T-cell (primary cell): Measurements from ENCODE around the gene KCNJ16. TPM values are rescaled to one million over a fixed set of nuclear protein-coding genes. Genes with fewer than 3 reads are reported as not detected.

Experiments
- ATAC-seq, 4 experiments: fragments of 200-7000 bp in 3 of 4; fragments of 150-1000 bp in 1 of 4; cut with Tn5 transposase; replicated peaks in 1 of 4; 1 replicate in 3 of 4; 2 replicates in 1 of 4; pipeline ENCODE4 v1.10.0; 2021; ENCODE audit warnings: moderate library complexity in 3 of 4, mild to moderate bottlenecking in 2 of 4, moderate number of reproducible peaks in 1 of 4
- CTCF ChIA-PET, 2 donors: fragments of 300-600 bp; sonication (Branson Sonifier 250); formaldehyde crosslinking; loops; one replicate each; lab custom pipeline; 2022; ENCODE audit warnings: antibody characterized with exemption in 2 of 2; lab: Charles Lee
- POLR2A ChIA-PET, 2 donors: fragments of 300-600 bp; sonication (Branson Sonifier 250); formaldehyde crosslinking; loops; one replicate each; lab custom pipeline; 2022; ENCODE audit warnings: antibody characterized with exemption in 2 of 2; lab: Charles Lee
- DNase-seq, 35 experiments: peaks; one replicate each; pipeline versions ENCODE4 v3.0.0 to v3.0.0-alpha.2; 2013 to 2023
- H3K27ac ChIP-seq: one replicate; pipeline ENCODE4 v1.5.1; 2013; ENCODE audit warnings: low read length
- H3K27me3 ChIP-seq, 2 experiments: replicated peaks in 1 of 2; 1 replicate in 1 of 2; 2 replicates in 1 of 2; pipeline versions ENCODE4 v1.6.1 to v1.7.0; 2013; ENCODE audit warnings: low read length in 1 of 2, mixed read lengths in 1 of 2; ENCODE audit not compliant: control insufficient read depth in 2 of 2, insufficient read depth in 2 of 2; ENCODE audit errors: extremely low read depth in 1 of 2
- H3K36me3 ChIP-seq, 2 donors: 1 replicate in 1 of 2; 2 replicates in 1 of 2; pipeline versions ENCODE4 v1.6.1 to v1.7.0; 2013; ENCODE audit warnings: low read length in 1 of 2; ENCODE audit not compliant: control insufficient read depth in 2 of 2, insufficient read depth in 1 of 2; ENCODE audit errors: extremely low read depth in 1 of 2
- H3K4me1 ChIP-seq, 2 experiments: 1 replicate in 1 of 2; 2 replicates in 1 of 2; pipeline versions ENCODE4 v1.6.1 to v1.7.0; 2013; ENCODE audit warnings: low read length in 2 of 2, mixed read lengths in 1 of 2; ENCODE audit not compliant: insufficient read depth in 2 of 2, control insufficient read depth in 1 of 2; ENCODE audit errors: extremely low read depth in 1 of 2
- H3K4me3 ChIP-seq, 2 donors: 1 replicate in 1 of 2; 2 replicates in 1 of 2; pipeline versions ENCODE4 v1.5.1 to v1.7.0; 2013; ENCODE audit warnings: mild to moderate bottlenecking in 2 of 2, low read length in 1 of 2, moderate library complexity in 1 of 2; ENCODE audit not compliant: control insufficient read depth in 1 of 2; ENCODE audit errors: extremely low read depth in 1 of 2
- H3K9me3 ChIP-seq: 2 replicates; pipeline ENCODE4 v1.7.0; 2013
- H3K27ac Mint-ChIP-seq, 2 donors: one replicate each; pipeline ENCODE4 v1.8.0; 2020 to 2021; ENCODE audit warnings: mild to moderate bottlenecking in 2 of 2, mixed read lengths in 2 of 2
- H3K27me3 Mint-ChIP-seq, 2 donors: one replicate each; pipeline ENCODE4 v1.8.0; 2021 to 2022; ENCODE audit warnings: mixed read lengths in 2 of 2
- H3K36me3 Mint-ChIP-seq: one replicate; pipeline ENCODE4 v1.8.0; 2021; ENCODE audit warnings: mixed read lengths
- H3K4me1 Mint-ChIP-seq, 3 donors: one replicate each; pipeline ENCODE4 v1.8.0; 2020 to 2022; ENCODE audit warnings: mixed read lengths in 3 of 3, mild to moderate bottlenecking in 1 of 3
- H3K4me3 Mint-ChIP-seq, 3 donors: one replicate each; pipeline ENCODE4 v1.8.0; 2020 to 2022; ENCODE audit warnings: mild to moderate bottlenecking in 3 of 3, mixed read lengths in 3 of 3, moderate library complexity in 3 of 3
- H3K9me3 Mint-ChIP-seq, 3 donors: one replicate each; pipeline ENCODE4 v1.8.0; 2020 to 2022; ENCODE audit warnings: mixed read lengths in 3 of 3
- WGBS: methylation state at CpG from one replicate; pipeline ENCODE4 v1.1.5; 2013; ENCODE audit warnings: missing lambda C conversion rate; ENCODE audit not compliant: insufficient coverage; 5-methylcytosine and 5-hydroxymethylcytosine counted together
- total RNA-seq, 35 experiments: library from RNA in 6 of 35; stranded (reverse) in 6 of 35; fragments of 120-200 nt in 1 of 35; gene quantifications; one replicate each; pipeline versions ENCODE4 v1.2.1 to v1.2.4 and lab custom pipeline; 2013 to 2026

The KCNJ16 gene
- total RNA-seq, 5 donors from 2014 or later (not counting 1 experiment from before 2014, with no cell fraction given) = not detected

DNA sequence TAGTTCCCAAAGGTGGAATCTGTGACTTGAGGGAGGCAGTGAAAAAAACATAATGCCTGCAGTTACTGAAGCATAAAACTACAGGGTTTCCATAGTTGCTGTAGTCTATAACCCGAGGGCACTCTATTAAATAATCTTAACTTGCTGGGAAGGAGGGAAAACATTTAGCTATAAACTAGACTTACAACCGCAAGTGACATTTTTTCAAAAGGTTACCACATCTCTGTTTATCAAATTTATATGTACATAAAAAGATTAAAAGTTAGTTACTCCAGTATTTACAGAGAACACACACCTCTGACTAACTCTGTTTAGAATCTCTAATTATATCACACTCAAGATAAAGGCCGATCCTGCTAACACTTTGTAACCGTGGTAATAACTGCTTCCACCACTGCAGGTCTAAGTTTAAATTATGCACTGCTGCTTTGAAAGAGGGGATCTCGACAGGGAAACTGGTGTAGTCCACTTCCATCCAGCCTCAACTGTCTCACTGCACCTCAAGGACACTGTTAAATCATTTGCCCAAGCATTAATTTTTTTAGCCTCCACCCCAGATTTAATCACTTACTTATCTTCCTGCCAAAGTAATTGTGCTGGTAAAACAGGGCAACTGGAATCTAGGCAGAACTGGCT, 14.6 kb downstream of the KCNJ16 start:
- ATAC-seq = no peak
- no CpG with 5 or more reads among the region's 5 CpGs for WGBS
- H3K27me3 Mint-ChIP-seq = no peaks in the 10 kb centered on the region

GRCh38 chr17:70091005-70091568, 16.1 kb downstream of the KCNJ16 start:
- Histone ChIP-seq H3K27ac (no peak overlapping the region), H3K4me3 (no peak overlapping the region), H3K4me1 (no peaks in the 10 kb centered on the region), H3K36me3 (no peaks in the 10 kb centered on the region), H3K9me3 (no peaks in the 10 kb centered on the region), H3K27me3 (no peaks in the 10 kb centered on the region)
- no peaks in the 10 kb centered on the region for H3K27me3 Mint-ChIP-seq
- POLR2A ChIA-PET = no interaction called here
- no peaks in the 10 kb centered on the region for H3K9me3 Mint-ChIP-seq
- no peaks in the 10 kb centered on the region for H3K4me1 Mint-ChIP-seq
- H3K36me3 Mint-ChIP-seq = no peaks in the 10 kb centered on the region
- no peak overlapping the region for H3K27ac Mint-ChIP-seq
- WGBS = no CpG with 5 or more reads among the region's 2 CpGs
- CTCF ChIA-PET = no interaction called here
- no peak overlapping the region for H3K4me3 Mint-ChIP-seq
- ATAC-seq (no peak), DNase-seq (no peak)

More for the DNA sequence above, 14.6 kb downstream of the KCNJ16 start:
- POLR2A ChIA-PET = no interaction called here
- H3K27ac Mint-ChIP-seq = no peak overlapping the region
- H3K4me1 Mint-ChIP-seq = no peaks in the 10 kb centered on the region
- H3K9me3 Mint-ChIP-seq = peaks cover 0 to 3% (median 0%) of the 10 kb centered on the region in 3 donors
- Histone ChIP-seq H3K9me3 (no peaks in the 10 kb centered on the region), H3K27ac (no peak overlapping the region), H3K4me1 (no peaks in the 10 kb centered on the region), H3K36me3 (no peaks in the 10 kb centered on the region), H3K4me3 (no peak overlapping the region), H3K27me3 (no peaks in the 10 kb centered on the region)
- CTCF ChIA-PET = no interaction called here
- DNase-seq = no peak
- H3K4me3 Mint-ChIP-seq = no peak overlapping the region
- H3K36me3 Mint-ChIP-seq = no peaks in the 10 kb centered on the region

- DNase-seq (no peak), ATAC-seq (no peak)
- Histone ChIP-seq H3K4me3 (no peak overlapping the region), H3K36me3 (no peaks in the 10 kb centered on the region), H3K27me3 (no peaks in the 10 kb centered on the region), H3K9me3 (no peaks in the 10 kb centered on the region), H3K27ac (no peak overlapping the region), H3K4me1 (no peaks in the 10 kb centered on the region)
- H3K9me3 Mint-ChIP-seq = no peaks in the 10 kb centered on the region
- H3K4me1 Mint-ChIP-seq = no peaks in the 10 kb centered on the region
- H3K4me3 Mint-ChIP-seq = no peak overlapping the region
- H3K27ac Mint-ChIP-seq = no peak overlapping the region
- WGBS = no CpG with 5 or more reads among the region's 1 CpG
- H3K27me3 Mint-ChIP-seq = no peaks in the 10 kb centered on the region
- ChIA-PET CTCF (no interaction called here), POLR2A (no interaction called here)
- no peaks in the 10 kb centered on the region for H3K36me3 Mint-ChIP-seq
Observed at GRCh38 chr17:70091696-70092095, 16.7 kb downstream of the KCNJ16 start.

DNA sequence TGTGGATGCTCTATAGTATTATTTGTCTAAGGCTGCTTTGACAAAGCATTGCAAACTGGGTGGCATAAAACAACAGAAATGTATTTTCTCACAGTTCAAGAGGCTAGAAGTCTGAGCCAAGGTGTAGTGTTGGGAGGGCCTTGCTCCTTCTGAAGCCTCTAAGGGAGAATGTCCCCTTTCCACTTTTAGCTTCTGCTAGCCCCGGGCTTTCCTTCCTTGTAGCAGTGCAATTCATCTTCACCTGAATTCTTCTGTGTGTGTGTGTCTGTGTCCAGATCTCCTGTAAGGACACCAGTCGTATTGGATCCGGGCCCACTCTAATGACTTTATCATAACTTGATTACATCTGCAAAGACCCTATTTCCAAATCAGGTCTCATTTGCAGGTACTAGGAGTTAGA, 18.1 kb downstream of the KCNJ16 start:
- Mint-ChIP-seq H3K4me3 (no peak overlapping the region), H3K27me3 (no peaks in the 10 kb centered on the region), H3K9me3 (no peaks in the 10 kb centered on the region), H3K4me1 (no peaks in the 10 kb centered on the region), H3K27ac (no peak overlapping the region), H3K36me3 (no peaks in the 10 kb centered on the region)
- no peaks in the 10 kb centered on the region for H3K9me3 ChIP-seq
- H3K4me3 ChIP-seq = no peak overlapping the region
- DNase-seq = no peak
- no peaks in the 10 kb centered on the region for H3K36me3 ChIP-seq
- POLR2A ChIA-PET = no interaction called here
- CTCF ChIA-PET = no interaction called here
- H3K27me3 ChIP-seq = no peaks in the 10 kb centered on the region
- no peak overlapping the region for H3K27ac ChIP-seq
- no peak for ATAC-seq
- no CpG with 5 or more reads among the region's 3 CpGs for WGBS
- H3K4me1 ChIP-seq = no peaks in the 10 kb centered on the region

DNA sequence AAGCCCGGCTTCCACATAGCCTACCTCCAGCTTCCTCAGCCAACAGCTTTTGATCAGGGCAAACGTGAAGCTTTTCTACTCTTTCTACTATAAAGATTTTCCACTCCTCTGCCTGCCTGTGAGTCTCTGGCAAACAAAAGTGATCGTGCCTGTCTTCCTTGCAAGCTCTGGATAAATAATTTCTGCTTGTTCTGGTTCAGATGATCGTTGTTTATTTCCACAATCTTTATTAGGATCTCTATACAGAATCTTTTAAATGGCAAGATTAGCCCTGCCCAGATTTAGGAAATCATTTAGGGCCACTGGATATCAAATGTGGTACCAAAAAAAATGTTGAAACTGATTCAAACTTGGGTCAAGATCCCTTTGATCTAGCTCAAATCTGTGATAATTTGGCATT, 20.4 kb downstream of the KCNJ16 start:
- H3K9me3 Mint-ChIP-seq = no peaks in the 10 kb centered on the region
- Histone ChIP-seq H3K4me3 (no peak overlapping the region), H3K4me1 (no peaks in the 10 kb centered on the region), H3K27ac (no peak overlapping the region), H3K9me3 (no peaks in the 10 kb centered on the region), H3K27me3 (no peaks in the 10 kb centered on the region), H3K36me3 (no peaks in the 10 kb centered on the region)
- CTCF ChIA-PET = no interaction called here
- peaks cover 0 to 4% (median 0%) of the 10 kb centered on the region in 3 donors for H3K4me1 Mint-ChIP-seq
- no peak overlapping the region for H3K27ac Mint-ChIP-seq
- H3K4me3 Mint-ChIP-seq = no peak overlapping the region
- ATAC-seq = no peak
- H3K27me3 Mint-ChIP-seq = no peaks in the 10 kb centered on the region
- DNase-seq = no peak
- H3K36me3 Mint-ChIP-seq = no peaks in the 10 kb centered on the region
- WGBS = 79% methylated on average over 3 of the region's 4 CpGs
- POLR2A ChIA-PET = interaction anchor here (0.5 to 1.0 kb wide), 2 partner anchors 10 to 41 kb away, joined by 3 to 4 read pairs; no protein-coding TSS in a partner anchor

- H3K4me3 Mint-ChIP-seq = no peak overlapping the region
- no peaks in the 10 kb centered on the region for H3K36me3 ChIP-seq
- no peaks in the 10 kb centered on the region for H3K27me3 Mint-ChIP-seq
- H3K36me3 Mint-ChIP-seq = no peaks in the 10 kb centered on the region
- no peak overlapping the region for H3K4me3 ChIP-seq
- 56% methylated on average over 3 of the region's 8 CpGs for WGBS
- peaks cover 0 to 4% (median 0%) of the 10 kb centered on the region in 3 donors for H3K4me1 Mint-ChIP-seq
- H3K4me1 ChIP-seq = no peaks in the 10 kb centered on the region
- ChIA-PET POLR2A (no interaction called here), CTCF (no interaction called here)
- ATAC-seq (no peak), DNase-seq (no peak)
- H3K27me3 ChIP-seq = no peaks in the 10 kb centered on the region
- H3K9me3 ChIP-seq = no peaks in the 10 kb centered on the region
- H3K27ac ChIP-seq = no peak overlapping the region
- no peak overlapping the region for H3K27ac Mint-ChIP-seq
- H3K9me3 Mint-ChIP-seq = no peaks in the 10 kb centered on the region
Observed at GRCh38 chr17:70096861-70097260, 21.8 kb downstream of the KCNJ16 start.
